DND-41 (cell line): ENCODE measurements around the gene CTNNBL1.

ENCODE experiments used
- ATAC-seq: fragments of 200-7000 bp; cut with Tn5 transposase; 3 replicates; pipeline ENCODE4 v1.9.1; 2021; ENCODE audit warnings: low read depth; ENCODE audit not compliant: insufficient read depth
- DNase-seq: peaks from one replicate; pipeline ENCODE4 v3.0.0-alpha.2; 2020
- H2AFZ ChIP-seq: 2 replicates; pipeline ENCODE4 v1.6.0; 2012; ENCODE audit warnings: low read depth, low read length
- H3K27ac ChIP-seq: 2 replicates; pipeline ENCODE4 v1.5.1; 2012; ENCODE audit warnings: low read length, inconsistent platforms
- H3K27me3 ChIP-seq: fragments of 200-600 bp; sonication (generic); 2 replicates; pipeline ENCODE4 v1.6.0; 2012; ENCODE audit warnings: low read length, mild to moderate bottlenecking, inconsistent platforms; ENCODE audit not compliant: insufficient read depth, poor library complexity
- H3K36me3 ChIP-seq: 2 replicates; pipeline ENCODE4 v1.5.1; 2012; ENCODE audit warnings: low read length, inconsistent platforms; ENCODE audit not compliant: insufficient read depth
- H3K4me1 ChIP-seq: 2 replicates; pipeline ENCODE4 v1.5.1; 2012; ENCODE audit warnings: mild to moderate bottlenecking, low read length; ENCODE audit not compliant: insufficient read depth
- H3K4me2 ChIP-seq: 2 replicates; pipeline ENCODE4 v1.6.0; 2012; ENCODE audit warnings: mild to moderate bottlenecking, moderate library complexity, low read length, inconsistent platforms; ENCODE audit not compliant: insufficient read depth
- H3K4me3 ChIP-seq, 2 experiments: fragments of 200-600 bp in 1 of 2; shearing (Covaris generic) in 1 of 2; 2 replicates each; pipeline ENCODE4 v1.5.1; 2012 to 2016; ENCODE audit warnings: inconsistent platforms in 2 of 2, low read length in 2 of 2, mild to moderate bottlenecking in 2 of 2, low read depth in 1 of 2, moderate library complexity in 1 of 2
- H3K79me2 ChIP-seq: 2 replicates; pipeline ENCODE4 v1.6.0; 2012; ENCODE audit warnings: low read length, inconsistent platforms; ENCODE audit not compliant: insufficient read depth
- H3K9ac ChIP-seq: 2 replicates; pipeline ENCODE4 v1.6.0; 2012; ENCODE audit warnings: low read depth, mild to moderate bottlenecking, inconsistent platforms, low read length, moderate library complexity
- H3K9me3 ChIP-seq: 2 replicates; pipeline ENCODE4 v1.5.1; 2012; ENCODE audit warnings: low read length, moderate library complexity, mild to moderate bottlenecking, inconsistent platforms; ENCODE audit not compliant: insufficient read depth, severe bottlenecking
- H4K20me1 ChIP-seq: 2 replicates; pipeline ENCODE4 v1.6.0; 2012; ENCODE audit warnings: low read length; ENCODE audit not compliant: insufficient read depth
- CTCF ChIP-seq: IDR thresholded peaks from 2 replicates; pipeline ENCODE4 v1.5.1; 2012; ENCODE audit warnings: borderline replicate concordance, low read length, moderate library complexity, mild to moderate bottlenecking; ENCODE audit not compliant: poor library complexity, severe bottlenecking; ENCODE audit errors: extremely low read depth
- EZH2 ChIP-seq: IDR thresholded peaks from 3 replicates; pipeline ENCODE4 v1.6.1; 2012; ENCODE audit warnings: borderline replicate concordance, low read depth, mild to moderate bottlenecking, moderate library complexity, low read length, inconsistent platforms; ENCODE audit not compliant: severe bottlenecking

The CTNNBL1 gene

GRCh38 chr20:37807471-37808232 lies 113.8 kb downstream of the CTNNBL1 start:
- no peak overlapping the region for H3K4me3 ChIP-seq
- H2AFZ ChIP-seq: no peak overlapping the region
- peaks cover 64% of the 10 kb centered on the region for H3K36me3 ChIP-seq
- H3K27me3 ChIP-seq: no peaks in the 10 kb centered on the region
- no peak overlapping the region for H3K4me2 ChIP-seq
- no peaks in the 10 kb centered on the region for H3K79me2 ChIP-seq
- ATAC-seq: no peak
- H3K9ac ChIP-seq: no peak overlapping the region
- DNase-seq: no peak
- H3K4me1 ChIP-seq: no peaks in the 10 kb centered on the region
- H4K20me1 ChIP-seq: peaks cover 7% of the 10 kb centered on the region; the same call in 1 of the 2 replicates
- TF ChIP-seq EZH2 (no peak), CTCF (no peak)
- H3K9me3 ChIP-seq: no peaks in the 10 kb centered on the region
- H3K27ac ChIP-seq: no peak overlapping the region

GRCh38 chr20:37808233-37809070 lies 114.6 kb downstream of the CTNNBL1 start:
- Histone ChIP-seq H3K4me1 (no peaks in the 10 kb centered on the region), H3K9me3 (no peaks in the 10 kb centered on the region), H3K4me2 (no peak overlapping the region), H3K9ac (no peak overlapping the region), H2AFZ (no peak overlapping the region), H3K4me3 (no peak overlapping the region), H3K36me3 (peaks cover 56% of the 10 kb centered on the region), H3K27me3 (no peaks in the 10 kb centered on the region), H3K27ac (no peak overlapping the region), H3K79me2 (no peaks in the 10 kb centered on the region), H4K20me1 (peaks cover 7% of the 10 kb centered on the region; the same call in 1 of the 2 replicates)
- no peak for TF ChIP-seq CTCF
- TF ChIP-seq EZH2: no peak
- ATAC-seq (no peak), DNase-seq (no peak)

- peaks cover 40% of the 10 kb centered on the region for H3K36me3 ChIP-seq
- H3K27me3 ChIP-seq: no peaks in the 10 kb centered on the region
- ATAC-seq (no peak), DNase-seq (no peak)
- H3K27ac ChIP-seq: no peak overlapping the region
- no peak overlapping the region for H3K4me2 ChIP-seq
- no peak overlapping the region for H3K4me3 ChIP-seq
- H3K9ac ChIP-seq: no peak overlapping the region
- H2AFZ ChIP-seq: no peak overlapping the region
- no peaks in the 10 kb centered on the region for H3K79me2 ChIP-seq
- H3K4me1 ChIP-seq: no peaks in the 10 kb centered on the region
- TF ChIP-seq CTCF (no peak), EZH2 (no peak)
- H3K9me3 ChIP-seq: no peaks in the 10 kb centered on the region
- peaks cover 7% of the 10 kb centered on the region; the same call in 1 of the 2 replicates for H4K20me1 ChIP-seq
Measured at GRCh38 chr20:37810027-37810426, 116.2 kb downstream of the CTNNBL1 start.
